Hematopoietic multipotent progenitor cell treated with erythropoietin and hydrocortisone succinate and interleukin-3 and kit ligand, for 17 days (in vitro differentiated cells): ENCODE results near the gene IL1R2.

ENCODE experiments used
- DNase-seq: peaks from one replicate; pipeline ENCODE4 v3.0.0-alpha.2; 2015; ENCODE audit warnings: low spot score

Gene IL1R2

GRCh38 chr2:102022884-102023539 lies 31.3 kb downstream of the IL1R2 start:
- DNase-seq: no peak

DNA sequence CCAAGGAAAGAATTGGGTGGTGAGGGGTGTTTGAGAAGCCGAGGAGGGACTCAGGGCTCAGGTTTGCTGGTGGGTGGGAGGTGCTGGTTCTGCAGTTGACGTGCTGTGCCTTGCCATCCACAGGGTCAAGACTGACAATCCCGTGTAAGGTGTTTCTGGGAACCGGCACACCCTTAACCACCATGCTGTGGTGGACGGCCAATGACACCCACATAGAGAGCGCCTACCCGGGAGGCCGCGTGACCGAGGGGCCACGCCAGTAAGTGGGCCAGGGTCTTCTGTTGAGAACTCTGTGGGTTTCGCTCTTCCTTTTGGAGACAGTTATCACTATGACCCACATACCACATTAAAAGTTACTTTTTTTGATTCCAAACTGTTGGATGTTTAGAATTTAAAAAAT lies 32.6 kb downstream of the IL1R2 start:
- no peak for DNase-seq

GRCh38 chr2:102025016-102025501 lies 33.3 kb downstream of the IL1R2 start:
- no peak for DNase-seq

DNA sequence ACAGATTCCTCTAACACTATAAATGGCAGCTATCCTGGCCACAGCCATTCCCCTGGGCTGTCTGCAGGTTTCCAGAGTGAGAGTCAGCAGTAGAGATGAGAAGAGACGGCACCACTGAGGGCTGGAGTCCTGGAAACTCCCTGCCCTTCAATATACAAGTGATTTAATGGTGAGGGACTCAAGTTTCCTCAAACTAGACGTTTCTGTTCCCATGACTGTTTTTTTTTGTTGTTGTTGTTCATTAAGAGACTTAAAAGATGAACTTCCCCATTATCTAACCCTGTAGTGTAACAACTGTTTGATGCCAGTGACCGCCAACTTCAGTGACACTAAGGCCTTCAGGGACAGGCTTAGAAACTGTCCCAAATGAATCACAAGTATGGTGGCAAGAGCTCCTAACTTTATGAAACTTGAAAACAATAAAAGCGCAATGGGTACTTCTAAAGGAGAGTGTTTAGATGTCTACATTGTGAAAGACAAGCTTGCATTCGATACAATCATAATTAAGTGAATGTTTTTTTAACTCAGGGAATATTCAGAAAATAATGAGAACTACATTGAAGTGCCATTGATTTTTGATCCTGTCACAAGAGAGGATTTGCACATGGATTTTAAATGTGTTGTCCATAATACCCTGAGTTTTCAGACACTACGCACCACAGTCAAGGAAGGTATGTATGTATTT lies 34.0 kb downstream of the IL1R2 start:
- no peak for DNase-seq

- DNase-seq: no peak
Measured at GRCh38 chr2:102027036-102027980, 35.5 kb downstream of the IL1R2 start.

DNA sequence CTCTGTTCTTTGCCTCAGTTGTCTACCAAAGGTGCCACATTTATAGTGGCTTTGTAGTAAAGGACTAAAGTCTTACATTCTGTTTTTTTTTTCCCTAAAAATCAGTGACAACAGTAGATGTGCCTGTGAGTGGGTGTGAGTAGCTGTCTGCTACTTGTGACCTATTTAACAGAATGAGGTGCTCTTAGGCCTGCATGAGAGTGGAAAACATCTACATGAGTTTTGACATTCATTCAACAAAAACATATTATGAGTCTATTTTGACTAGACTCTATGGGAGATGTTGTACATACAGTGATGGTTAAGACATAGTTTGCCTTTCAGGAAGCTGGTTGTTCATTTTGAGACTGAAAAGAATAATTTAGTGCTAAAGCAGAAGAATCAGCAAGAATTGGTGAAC lies 36.7 kb downstream of the IL1R2 start:
- DNase-seq: no peak

DNA sequence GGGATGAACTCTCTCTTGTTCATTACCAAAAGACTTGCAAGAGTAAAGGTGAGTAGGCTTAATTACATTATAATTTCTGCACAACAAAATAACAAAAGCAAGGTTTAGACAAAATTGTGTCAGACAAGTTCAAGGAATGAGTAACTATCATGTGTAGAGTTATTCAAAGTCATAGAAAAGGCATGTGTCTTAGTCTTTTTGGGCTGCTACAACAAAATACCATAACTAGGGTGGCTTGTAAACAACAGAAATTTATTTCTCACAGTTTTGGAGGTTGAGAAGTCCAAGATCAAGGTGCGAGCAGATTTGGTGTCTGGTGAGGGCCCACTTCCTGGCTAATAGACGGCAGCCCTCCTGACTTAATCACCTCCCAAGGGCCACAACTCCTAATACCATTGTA lies 37.6 kb downstream of the IL1R2 start:
- DNase-seq: no peak

DNA sequence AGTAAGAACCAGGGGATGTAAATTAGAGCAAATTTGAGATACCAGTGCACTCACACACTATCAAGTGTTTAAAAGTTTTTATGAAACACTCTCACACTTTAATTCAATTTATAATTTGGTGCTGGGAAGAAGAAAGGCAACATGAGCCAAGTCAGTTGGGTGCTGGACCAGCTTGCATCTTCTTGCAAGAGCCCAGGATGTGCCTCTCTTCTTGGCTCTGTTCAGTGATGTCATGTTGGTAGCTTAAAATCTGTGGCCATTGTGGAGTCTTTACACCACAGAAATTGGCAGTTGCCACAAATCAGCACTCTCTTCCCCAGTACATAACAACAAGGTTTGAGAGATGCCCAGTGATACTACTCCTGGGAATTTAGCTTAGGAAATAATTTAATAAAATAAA lies 38.2 kb downstream of the IL1R2 start:
- no peak for DNase-seq

DNA sequence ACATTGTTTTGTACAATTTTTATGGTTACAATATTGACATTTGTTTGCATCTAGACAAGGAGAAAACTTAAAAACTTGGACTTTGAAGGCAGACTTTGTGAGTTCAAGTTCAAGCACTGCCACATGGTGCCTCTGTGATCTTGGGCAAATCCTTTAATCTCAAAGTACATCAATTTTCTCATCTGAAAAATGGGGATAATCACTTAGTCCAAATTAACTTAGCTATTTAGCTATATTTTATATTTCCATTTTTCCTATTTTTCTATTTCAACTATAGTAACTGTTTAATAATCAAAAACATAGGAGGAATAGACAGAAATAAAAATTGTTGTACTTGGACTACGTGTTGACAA lies 38.7 kb downstream of the IL1R2 start:
- DNase-seq: no peak

GRCh38 chr2:102030855-102031527 lies 39.2 kb downstream of the IL1R2 start:
- DNase-seq: no peak

DNA sequence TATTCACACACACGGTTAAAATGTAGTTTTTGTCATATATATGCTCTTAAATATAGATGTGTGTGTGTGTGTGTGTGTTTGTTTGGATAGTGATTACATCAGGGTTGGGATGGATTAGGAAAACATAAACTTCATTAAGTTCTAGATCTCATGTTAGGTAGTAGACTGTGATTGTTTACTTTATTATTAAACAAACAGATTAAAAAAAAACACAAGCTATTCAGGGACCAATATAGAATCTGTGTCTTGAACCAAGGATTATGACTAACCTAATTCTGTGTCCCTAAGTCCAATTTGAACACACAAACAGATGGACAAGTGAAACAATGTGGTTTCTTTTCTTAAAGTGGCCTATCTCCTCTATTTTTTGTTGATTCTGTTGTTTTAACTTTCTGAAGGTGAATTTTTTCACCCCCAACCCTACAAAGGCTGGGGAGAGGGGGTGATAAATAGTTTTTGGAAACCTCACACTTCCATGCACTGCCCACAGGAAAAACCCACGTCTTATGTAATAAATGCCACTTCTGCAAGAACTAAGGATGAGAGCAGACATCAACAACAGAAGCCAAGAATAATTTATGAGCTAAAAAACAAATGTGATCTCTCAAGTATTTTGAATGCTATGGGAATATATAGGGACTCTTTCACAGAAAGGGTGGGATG lies 40.7 kb downstream of the IL1R2 start:
- DNase-seq: no peak

DNA sequence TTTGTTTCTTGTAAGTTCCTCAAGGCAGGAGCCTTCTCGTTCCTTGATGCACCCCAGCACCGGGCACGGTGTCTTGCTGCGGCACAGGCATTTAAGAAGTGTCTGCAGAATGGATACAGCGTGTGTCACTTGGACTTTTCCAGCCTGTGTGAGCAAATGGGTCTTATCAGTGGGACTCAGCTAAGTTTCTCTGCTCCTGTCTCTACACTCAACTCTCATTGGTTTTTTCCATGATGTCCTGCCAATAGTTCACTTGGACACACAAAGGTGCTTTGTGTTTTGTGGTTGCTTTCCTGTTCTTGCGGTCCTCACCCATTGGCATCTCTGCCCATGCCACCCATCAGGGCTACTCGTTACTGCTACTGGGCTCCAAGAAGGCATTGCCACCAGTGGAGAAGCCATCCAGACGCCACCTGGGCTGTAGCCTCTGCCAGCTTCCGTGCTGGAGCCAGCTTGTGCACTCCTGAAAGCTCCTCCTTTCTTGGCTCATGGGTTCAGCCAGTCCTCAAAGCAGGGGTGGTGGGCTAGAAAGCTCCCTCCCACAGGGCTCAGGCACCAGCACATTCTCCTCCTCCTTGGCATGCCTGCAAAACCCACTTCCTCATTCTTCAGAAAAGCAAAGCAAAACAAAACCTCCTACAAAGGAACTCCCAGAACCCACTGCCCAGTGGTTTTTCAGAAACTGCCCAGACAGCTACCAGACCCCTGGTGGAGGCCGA lies 41.4 kb downstream of the IL1R2 start:
- DNase-seq: no peak

DNA sequence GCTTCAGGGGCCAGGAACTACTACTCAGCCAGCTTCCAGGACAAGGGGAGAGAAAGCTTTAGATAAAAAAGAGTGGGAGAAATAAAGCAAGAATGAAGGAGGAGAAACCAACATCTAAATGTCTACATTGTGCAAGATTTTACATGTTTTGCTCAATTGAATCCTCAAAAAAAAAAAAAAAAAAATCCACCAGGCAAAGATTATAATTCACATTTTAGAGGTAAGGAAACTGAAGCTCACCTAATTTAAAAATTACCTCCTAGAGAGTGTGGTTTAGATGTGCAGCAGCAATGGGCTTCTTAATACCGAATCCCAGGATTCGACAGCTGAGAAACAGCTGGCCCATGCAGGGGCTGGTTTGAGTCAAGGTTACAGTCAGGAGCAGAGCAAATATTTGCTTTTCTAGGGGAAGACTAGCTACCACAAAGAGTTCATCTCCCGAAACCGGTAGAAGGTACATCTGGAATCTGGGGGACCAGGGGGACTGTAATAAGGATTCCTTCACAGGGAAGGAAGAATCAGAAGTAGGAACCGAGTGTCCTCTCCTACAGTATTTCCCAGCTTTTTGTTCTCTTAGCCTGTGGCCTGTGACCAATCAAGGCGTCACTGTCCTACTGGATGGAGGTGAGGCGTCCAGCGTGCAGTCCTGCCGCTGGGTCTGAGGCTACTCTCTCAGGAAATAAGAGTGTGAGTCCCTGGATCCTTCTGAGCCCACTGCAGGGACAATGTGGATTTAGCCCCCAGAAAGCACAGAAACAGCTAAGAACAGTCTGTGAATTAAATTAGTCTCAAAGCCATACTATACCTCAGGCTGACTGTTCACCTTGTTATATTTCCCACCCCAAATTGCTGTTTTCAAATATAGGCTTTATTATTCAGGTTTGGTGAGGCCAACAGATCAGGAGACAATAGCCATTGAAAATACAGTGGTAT lies 42.3 kb downstream of the IL1R2 start:
- DNase-seq: no peak

- DNase-seq: no peak
Measured at GRCh38 chr2:102034683-102035548, 43.2 kb downstream of the IL1R2 start.

- DNase-seq: no peak
Measured at GRCh38 chr2:102037681-102038080, 45.9 kb downstream of the IL1R2 start.

- no peak for DNase-seq
Measured at GRCh38 chr2:102040229-102040628, 48.5 kb downstream of the IL1R2 start.

GRCh38 chr2:102041351-102041750 lies 49.6 kb downstream of the IL1R2 start:
- no peak for DNase-seq

- no peak for DNase-seq
Measured at GRCh38 chr2:102042196-102043081, 50.7 kb downstream of the IL1R2 start.
